Testis (tissue), 2 donors: ENCODE data around the gene STXBP6.

Source experiments
- POLR2A ChIP-seq: fragments of 450-650 bp; IDR thresholded peaks from one replicate; pipeline ENCODE4 v1.6.1; 2017; ENCODE audit warnings: antibody characterized with exemption, mild to moderate bottlenecking, moderate library complexity
- TF ChIP-seq, protein P1 (sequence below), 3 experiments: fragments of 450-650 bp in 2 of 3; fragments of 200-600 bp in 1 of 3; sonication (generic) in 1 of 3; IDR thresholded peaks; one replicate each; pipeline ENCODE4 v1.5.1; 2016 to 2019; ENCODE audit warnings: antibody characterized with exemption in 3 of 3, mild to moderate bottlenecking in 2 of 3, moderate library complexity in 1 of 3

DNA sequence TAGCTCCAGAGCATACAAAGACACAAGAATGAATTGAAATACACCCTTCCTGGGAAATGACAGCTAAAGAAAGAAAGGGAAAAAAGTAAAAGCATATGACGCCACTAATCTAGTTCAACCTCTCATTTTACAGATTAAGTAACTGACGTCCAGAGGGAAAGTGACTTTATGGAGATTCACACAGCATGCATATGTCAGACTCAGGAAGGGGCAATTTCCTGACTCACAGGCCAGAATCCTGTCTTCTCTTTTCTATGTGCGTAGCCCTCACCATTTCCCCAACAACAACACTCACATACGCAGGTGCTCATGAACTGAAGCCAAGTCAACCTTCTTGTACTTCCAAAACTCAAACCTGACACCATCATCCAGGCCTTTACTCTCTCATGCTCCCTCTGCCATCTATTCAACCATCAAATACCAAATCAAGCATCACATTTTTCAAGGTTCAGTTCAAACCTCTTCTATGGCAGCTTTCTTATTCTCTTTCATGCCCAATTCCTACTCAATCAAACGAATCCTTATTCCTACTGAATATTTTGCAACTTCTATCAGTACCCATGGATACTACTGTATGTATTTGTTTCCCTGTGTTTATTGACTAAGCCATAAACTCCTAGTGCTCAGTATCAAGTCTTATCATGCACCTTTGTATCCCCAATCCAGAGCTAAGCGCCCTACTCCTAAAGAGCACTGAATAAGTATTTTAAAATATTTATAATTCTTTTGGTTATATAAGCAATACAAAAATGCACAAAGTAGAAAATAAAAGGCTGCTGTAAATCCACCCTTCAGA, 52.8 kb downstream of the STXBP6 start:
- TF ChIP-seq, protein P1, sequence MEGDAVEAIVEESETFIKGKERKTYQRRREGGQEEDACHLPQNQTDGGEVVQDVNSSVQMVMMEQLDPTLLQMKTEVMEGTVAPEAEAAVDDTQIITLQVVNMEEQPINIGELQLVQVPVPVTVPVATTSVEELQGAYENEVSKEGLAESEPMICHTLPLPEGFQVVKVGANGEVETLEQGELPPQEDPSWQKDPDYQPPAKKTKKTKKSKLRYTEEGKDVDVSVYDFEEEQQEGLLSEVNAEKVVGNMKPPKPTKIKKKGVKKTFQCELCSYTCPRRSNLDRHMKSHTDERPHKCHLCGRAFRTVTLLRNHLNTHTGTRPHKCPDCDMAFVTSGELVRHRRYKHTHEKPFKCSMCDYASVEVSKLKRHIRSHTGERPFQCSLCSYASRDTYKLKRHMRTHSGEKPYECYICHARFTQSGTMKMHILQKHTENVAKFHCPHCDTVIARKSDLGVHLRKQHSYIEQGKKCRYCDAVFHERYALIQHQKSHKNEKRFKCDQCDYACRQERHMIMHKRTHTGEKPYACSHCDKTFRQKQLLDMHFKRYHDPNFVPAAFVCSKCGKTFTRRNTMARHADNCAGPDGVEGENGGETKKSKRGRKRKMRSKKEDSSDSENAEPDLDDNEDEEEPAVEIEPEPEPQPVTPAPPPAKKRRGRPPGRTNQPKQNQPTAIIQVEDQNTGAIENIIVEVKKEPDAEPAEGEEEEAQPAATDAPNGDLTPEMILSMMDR (IDR thresholded peaks at IDR 0.05): no peak
- TF ChIP-seq POLR2A: no peak
